GM19193 (cell line): ENCODE results near the gene CFLAR.

Source experiments
- POLR2A ChIP-seq: IDR thresholded peaks from 4 replicates; pipeline ENCODE4 v1.6.1; 2011; ENCODE audit not compliant: insufficient read depth, insufficient read length; ENCODE audit errors: extremely low read depth

Gene CFLAR

DNA sequence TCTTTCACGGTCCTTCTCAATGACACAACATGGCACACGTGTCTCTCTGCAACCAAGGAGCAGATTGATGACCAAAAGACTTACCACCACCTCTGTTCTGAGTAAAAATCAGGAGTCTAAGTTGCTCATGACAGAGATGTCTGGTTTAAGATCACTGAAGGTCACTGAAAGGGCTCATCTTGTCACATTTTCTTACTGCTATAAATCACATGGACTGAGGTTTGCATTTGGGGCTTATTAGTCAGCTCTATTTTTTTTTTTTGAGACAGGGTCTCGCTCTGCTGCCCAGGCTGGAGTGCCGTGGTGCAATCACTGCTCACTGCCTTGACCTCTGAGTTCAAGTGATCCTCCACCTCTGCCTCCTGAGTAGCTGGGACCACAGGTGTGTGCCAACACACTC, 19.4 kb downstream of the CFLAR start:
- TF ChIP-seq POLR2A = no peak

DNA sequence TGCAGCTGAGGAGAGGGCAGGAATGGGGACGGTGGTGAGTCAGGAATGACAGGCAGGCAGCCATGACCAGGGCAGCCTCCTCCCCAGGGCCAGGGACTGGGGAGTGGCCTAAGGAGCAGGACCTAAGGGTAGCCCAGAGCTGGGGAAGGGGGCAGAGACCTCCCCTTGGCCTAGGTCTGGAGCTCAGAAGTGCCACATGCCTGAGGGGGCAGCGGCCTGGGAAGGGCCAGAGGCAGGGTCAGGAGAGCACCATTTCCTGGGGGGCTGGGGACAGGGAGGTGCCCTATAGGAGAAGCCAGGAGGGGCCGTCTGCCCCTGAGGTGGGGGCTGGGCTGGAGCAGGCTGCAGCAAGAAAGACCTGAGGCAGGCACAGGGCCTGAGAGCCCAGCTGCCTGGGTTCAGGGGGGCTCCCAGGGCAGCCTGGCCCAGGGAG, 20.9 kb downstream of the CFLAR start:
- TF ChIP-seq POLR2A = no peak

DNA sequence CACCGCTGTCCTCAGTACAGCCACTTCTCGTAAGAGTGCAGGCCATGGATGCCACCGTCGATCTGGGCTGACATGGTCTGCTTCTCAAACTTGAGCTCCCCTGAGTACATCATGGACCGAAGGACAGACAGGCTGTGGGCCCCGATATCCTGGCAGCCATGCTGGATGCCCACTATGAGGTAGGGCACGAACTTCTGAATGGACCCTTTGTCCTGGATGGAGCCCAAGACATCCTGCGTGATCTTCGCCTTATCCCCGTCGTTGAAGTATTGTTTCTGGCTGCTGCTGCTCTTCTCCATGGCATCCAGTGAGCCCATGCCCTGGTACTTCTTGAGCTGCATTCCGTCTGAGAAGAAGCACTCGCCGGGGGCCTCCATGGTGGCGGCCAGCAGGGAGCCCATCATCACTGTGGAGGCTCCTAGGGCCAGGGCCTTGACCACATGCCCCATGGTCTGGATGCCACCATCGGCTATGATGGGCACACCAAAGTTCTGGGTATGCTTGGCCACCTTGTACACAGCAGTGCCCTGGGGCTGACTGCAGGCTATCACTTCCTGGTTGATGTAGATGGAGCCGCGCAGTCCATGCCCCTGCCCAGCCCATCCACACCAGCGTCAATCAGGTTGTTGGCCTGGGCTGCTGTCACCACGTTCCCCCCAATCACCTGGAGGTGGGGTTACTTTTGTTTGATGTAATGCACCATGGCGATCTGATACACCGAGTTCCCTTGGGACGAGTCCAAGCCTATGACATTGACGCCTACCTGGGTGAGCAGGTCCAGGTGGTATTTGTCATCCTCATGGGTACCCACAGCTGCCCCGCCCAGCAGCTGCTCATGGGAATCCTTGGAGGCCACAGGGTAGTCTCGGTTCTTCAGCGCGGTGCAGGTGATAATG, 21.8 kb downstream of the CFLAR start:
- TF ChIP-seq POLR2A = peak; percentile 20

DNA sequence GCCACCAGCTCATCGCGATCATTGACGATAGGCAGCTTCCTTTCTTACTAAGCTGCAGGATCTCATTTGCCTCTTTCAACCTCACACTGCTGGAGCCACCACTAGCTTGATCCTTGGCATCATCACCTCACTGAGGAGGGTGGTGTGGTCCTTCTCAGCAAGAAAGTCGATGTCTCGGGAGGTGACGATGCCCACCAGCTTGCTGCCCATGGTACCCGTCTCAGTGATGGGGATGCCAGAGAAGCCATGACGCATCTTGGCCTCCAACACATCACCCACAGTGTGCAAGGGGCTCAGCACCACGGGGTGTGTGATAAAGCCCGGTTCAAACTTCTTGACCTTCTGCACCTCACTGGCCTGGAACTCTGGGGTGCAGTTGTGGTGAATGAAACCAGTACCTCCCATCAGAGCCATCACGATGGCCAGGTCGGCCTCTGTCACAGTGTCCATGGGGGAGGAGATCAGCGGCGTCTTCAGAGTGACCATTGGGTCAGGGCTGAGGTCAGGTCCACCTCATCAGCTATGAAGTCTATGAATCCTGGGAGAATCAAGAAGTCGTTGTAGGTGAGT, 22.5 kb downstream of the CFLAR start:
- no peak for TF ChIP-seq POLR2A

DNA sequence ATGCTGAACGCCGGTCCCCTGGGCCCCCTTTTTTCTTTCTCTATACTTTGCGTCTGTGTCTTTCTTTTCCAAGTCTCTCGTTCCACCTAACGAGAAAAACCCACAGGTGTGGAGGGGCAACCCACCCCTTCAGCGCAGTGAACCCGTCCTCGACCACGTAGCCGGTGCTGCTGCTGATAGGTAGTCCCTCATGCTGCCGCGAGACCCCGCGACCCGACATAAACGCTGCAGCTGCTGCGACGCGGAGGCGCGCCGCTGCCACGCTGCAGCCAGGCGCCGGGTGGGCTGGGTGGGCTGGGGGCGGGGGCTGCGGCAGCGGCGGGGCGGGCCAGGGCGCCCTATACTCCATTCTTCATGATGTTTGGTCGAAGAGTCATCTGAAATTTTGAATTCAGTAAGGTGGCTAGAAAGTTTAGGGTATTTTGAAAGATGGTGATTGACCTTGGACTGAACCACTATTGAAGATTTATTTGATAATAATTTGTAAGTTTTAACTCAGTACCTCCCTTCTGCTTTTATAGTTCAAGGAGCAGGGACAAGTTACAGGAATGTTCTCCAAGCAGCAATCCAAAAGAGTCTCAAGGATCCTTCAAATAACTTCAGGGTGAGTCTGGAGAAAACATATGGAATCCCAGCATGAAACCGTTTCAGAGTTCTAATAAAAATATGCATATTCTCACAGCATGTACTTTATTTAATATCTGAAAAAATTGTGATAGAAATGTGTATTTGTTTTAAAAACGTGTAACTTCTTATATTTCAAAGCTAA, 24.1 kb downstream of the CFLAR start:
- no peak for TF ChIP-seq POLR2A

DNA sequence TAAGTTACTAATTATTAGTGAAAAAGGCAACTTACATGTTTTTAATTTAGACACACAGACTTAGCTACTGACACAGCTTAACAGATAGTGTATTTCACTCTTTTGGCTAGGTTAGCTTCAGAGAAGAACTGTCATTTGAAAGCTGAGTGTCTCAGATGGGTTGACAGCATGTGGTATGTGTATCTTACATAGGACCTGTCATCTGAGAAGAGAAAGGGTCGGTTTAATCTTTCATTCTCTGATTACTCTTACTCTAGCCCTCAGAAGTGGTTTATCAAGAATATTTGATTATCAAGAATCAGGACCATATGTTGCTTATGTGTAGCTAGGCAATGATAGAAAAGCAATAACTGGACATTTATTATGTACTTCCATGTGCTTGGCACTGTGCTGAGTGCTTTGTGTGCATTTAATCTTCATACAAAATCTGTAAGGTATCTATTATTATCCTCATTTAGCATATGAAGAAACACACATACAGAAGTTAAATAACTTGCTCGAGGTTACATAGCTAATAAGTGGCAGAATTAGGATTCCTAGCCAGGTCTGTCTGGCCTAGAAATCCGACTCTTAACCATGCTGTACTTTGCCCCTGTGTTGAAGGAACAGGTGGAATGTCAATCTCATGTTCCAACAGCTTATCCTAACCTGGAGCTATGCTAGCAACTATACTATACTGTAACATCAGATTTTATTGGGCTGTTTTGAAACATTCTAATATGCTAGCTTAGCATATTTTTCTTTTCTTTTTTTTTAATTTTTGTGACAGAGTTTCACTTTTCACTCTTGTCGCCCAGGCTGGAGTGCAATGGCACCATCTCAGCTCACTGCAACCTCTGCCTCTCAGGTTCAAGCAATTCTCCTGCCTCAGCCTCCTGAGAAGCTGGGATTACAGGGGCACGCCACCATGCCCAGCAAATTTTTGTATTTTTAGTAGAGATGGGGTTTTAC, 28.4 kb downstream of the CFLAR start:
- no peak for TF ChIP-seq POLR2A

DNA sequence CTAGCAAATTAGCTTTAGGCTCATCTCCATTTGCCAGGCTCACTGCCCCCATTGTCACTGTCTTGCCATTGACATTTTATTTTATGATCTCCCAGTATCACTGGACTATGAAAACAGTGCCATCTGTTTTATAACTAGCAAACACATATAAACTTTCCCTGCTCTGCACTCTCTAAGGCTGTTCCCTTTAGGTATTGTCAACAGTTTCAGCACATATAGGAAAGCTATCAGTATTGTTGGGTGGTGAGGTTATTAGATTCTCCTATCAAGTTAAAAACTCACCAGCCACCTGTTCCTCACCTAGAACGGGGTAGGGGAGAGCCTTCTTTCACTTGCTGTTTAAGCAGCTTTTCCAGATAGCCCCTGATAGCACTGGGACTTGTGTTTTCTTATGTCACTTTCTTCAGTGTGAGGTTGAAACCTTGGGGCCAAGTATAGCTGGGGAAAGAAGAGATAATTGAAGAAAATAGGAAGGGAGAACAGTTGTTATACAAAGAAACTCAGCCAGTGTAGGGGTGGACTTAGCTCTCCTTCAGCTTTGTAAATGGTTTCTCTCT, 32.5 kb downstream of the CFLAR start:
- no peak for TF ChIP-seq POLR2A

DNA sequence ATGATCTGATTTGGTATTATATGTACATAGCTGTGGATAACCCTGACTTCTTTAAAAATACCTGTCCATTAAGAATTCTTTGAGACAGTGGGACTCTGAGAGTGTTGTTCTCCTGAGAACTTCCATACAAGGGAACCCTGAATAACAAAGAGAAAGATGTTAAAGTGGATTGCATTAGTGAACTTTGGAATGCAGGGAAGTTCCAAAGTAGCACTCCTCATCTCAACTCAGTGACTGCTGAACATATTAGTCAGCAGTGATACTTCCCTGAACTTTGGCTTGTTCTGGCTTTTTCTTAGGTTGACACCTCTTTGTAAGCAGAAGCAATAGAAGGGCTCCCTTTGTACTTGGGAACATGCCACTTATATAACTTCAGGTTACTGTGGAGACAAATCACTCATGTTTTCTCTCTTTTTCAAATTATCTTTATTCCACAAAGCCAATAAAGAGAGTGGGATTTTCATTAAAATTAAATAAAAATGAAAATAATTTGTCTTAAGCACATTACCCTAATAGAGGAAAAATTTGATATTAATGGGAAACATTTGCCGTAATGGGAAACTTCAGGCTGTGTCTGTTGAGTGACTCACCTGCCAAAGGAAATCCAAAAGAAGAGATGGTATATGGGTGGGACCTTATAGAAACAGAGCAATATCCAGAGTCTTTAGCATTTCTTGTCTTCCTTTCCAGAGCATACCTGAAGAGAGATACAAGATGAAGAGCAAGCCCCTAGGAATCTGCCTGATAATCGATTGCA, 33.3 kb downstream of the CFLAR start:
- no peak for TF ChIP-seq POLR2A

DNA sequence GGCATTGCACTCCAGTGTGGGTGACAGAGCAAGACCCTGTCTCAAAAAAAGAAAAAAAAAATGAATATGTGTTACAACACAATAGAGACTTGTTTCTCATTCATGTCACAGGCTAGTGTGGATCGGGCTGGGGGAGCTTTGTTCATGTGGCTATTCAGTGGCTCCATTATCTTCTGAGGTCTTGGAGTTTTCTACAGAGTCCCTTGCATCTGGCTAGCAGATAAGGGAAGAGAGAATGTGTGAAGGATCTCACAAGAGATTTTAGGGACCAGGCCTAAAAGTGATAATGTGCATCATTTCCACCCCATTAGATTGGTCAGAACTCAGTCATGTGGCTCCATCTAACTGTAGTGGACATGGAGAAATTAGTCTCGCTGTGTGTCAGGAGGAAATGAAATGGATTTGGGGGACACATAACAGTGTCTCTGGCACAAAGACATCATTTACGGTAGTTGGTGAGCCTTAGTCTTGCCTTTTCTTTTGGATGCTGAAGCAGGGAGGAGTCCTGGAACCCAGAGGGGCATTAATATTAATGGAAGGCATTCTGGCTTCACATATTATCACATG, 34.6 kb downstream of the CFLAR start:
- TF ChIP-seq POLR2A = no peak

DNA sequence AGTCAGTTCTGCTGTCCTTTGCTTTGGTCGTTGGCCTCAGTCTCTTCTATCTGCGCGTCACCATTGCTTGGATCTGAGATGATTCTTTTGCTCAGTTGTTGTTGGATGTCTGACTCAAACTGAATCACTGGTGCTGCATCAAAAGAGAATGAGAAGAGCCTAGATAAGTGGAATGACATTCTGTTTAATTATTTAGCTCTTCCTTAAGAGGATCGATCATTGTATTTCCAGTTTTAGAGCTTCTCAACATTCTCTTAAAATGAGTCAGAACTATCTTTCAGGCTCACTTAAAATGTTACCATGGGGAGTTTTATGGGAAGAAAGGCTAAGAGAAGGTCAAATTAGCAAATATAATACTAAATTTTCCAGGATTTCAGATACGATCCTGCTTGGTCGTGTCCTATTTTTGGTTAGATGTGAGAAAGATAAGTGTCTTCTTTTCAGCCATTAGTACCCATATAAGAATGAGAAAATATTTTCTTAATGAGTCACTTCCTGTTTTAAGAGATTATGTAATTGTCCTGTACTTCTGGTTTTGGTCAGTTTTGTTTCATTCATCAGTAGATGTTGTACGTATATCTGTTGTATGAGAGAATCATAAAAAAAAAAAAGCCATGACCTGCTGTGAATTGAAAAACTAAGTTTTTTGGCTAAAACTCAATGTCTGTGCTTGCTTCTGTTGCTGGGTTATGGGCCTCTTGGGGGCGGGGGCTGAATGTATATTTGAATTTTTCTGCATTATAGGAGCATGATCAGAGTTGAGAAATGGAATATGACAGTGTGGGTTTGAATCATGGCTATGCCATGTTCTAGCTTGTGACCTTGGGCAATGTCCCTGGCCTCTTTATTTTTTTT, 35.4 kb downstream of the CFLAR start:
- no peak for TF ChIP-seq POLR2A

DNA sequence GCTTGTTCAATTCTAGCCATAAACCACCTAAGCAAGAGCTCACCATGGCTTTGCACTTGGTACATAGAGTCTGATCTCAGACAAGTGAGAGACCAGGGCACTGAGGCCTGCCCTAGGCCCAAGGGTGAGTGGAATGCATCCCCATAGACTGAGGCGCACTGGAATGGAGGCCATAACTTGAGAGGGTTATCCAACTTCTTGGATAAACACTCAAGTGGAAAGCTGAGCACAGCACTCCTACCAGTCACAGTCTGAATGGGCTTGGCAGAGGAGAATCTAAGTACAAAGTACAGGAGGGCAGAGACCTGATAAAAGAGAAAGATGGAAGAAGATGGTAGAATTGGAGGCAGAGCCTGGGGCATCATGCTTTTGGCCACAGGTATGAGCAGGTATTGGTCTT, 36.6 kb downstream of the CFLAR start:
- no peak for TF ChIP-seq POLR2A
